ENCODE data around the gene SBSN.

The SBSN gene

DNA sequence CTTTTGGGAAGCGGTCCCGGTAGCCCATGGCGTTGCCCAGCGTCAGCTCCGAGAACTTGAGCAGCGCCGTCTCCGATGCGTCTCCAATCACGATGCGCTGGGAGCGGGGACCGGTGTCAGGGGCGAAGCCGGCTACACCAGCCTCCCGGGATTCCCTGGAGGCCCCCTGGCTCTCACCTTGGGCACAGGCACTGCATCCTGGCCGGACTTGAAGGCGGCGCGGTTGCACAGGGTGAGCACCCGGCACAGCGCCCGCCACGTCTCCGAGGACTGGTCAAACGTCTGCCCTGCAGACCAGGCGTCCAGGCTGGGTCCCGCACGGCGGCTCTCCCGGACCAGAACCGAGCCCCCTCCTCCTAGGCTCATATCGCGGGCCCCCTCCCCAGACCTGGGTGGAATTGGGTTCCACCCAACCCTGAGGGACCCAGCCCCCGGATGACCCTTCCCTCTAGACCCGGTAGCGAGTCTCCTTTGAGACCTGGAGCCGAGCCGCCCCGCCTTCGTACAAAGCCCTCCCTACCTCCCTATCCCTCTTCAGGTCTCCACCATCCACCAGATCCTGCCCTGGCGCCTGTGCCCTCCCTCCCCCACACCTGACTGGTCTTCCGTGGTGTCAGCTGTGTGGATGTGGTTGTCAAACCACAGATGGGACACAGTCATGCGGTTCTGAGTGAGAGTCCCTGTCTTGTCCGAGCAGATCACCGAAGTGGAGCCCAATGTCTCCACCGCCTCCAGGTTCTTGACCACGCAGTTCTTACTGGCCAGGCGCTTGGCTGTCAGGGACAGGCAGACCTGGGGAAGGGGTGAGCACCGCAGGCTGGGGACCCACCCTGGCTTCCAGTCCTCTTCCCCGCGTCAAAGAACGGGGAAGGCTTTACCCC lies 30.5 kb upstream of the SBSN start:
- Histone ChIP-seq H3K9ac (no peak overlapping the region), H3K79me2 (no peaks in the 10 kb centered on the region), H3K4me3 (ENCODE audit: low read depth, low read length) (no peak overlapping the region), H3K27me3 (ENCODE audit: control insufficient read depth, insufficient read depth, low read length) (no peaks in the 10 kb centered on the region), H3K27ac (no peak overlapping the region), H2AFZ (no peak overlapping the region), H3K36me3 (ENCODE audit: control insufficient read depth, insufficient read depth, low read length) (no peaks in the 10 kb centered on the region), H3K4me2 (ENCODE audit: low read length) (peak overlapping the region; percentile 42), H3K9me3 (ENCODE audit: control insufficient read depth, low read length) (no peaks in the 10 kb centered on the region), H3K4me1 (no peaks in the 10 kb centered on the region)
- TF ChIP-seq, protein P1, sequence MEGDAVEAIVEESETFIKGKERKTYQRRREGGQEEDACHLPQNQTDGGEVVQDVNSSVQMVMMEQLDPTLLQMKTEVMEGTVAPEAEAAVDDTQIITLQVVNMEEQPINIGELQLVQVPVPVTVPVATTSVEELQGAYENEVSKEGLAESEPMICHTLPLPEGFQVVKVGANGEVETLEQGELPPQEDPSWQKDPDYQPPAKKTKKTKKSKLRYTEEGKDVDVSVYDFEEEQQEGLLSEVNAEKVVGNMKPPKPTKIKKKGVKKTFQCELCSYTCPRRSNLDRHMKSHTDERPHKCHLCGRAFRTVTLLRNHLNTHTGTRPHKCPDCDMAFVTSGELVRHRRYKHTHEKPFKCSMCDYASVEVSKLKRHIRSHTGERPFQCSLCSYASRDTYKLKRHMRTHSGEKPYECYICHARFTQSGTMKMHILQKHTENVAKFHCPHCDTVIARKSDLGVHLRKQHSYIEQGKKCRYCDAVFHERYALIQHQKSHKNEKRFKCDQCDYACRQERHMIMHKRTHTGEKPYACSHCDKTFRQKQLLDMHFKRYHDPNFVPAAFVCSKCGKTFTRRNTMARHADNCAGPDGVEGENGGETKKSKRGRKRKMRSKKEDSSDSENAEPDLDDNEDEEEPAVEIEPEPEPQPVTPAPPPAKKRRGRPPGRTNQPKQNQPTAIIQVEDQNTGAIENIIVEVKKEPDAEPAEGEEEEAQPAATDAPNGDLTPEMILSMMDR (IDR thresholded peaks at IDR 0.05), result no peak

GRCh38 chr19:35557539-35558399 lies 29.7 kb upstream of the SBSN start:
- Histone ChIP-seq H3K27me3 (ENCODE audit: control insufficient read depth, insufficient read depth, low read length) (no peaks in the 10 kb centered on the region), H3K36me3 (ENCODE audit: control insufficient read depth, insufficient read depth, low read length) (no peaks in the 10 kb centered on the region), H2AFZ (peak overlapping the region; percentile 20), H3K4me1 (no peaks in the 10 kb centered on the region), H3K79me2 (no peaks in the 10 kb centered on the region), H3K4me3 (ENCODE audit: low read depth, low read length) (no peak overlapping the region), H3K27ac (no peak overlapping the region), H3K9me3 (ENCODE audit: control insufficient read depth, low read length) (no peaks in the 10 kb centered on the region), H3K9ac (no peak overlapping the region), H3K4me2 (ENCODE audit: low read length) (peak overlapping the region; percentile 42)
- TF ChIP-seq, protein P1 (IDR thresholded peaks at IDR 0.05), result no peak

DNA sequence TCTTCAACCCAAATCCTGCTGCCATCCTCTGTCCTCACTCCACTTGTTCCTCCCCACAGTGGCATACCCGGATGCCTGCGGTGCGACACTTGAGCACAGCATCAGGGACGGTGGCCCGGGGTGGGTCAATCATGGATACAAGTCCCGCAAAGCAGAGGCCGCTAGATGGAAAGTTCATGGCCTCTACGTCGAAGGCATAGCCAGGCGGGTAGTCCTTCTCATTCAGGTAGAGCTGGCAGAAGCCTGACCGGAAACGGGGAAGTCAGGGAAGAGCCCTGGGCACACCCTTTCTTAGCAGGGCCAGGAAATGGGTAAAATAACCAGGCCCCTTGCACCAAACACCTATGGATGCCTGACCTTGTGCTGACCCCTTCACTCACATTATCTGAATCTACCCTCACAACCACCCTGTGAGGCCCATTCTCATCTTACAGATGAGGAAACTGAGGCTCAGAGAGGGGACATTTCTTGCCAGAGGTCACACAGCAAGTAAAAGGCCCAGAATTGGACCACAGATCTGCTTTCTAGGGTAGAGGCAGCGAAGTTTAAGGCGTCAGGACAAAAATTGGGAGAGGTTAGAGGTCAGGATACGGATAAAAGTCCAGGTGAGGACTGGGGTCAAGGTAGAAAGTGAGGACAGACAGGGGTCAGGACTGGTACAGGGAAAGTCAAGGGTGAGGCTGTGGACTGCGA lies 28.9 kb upstream of the SBSN start:
- Histone ChIP-seq H3K4me3 (ENCODE audit: low read depth, low read length) (no peak overlapping the region), H3K36me3 (ENCODE audit: control insufficient read depth, insufficient read depth, low read length) (no peaks in the 10 kb centered on the region)

DNA sequence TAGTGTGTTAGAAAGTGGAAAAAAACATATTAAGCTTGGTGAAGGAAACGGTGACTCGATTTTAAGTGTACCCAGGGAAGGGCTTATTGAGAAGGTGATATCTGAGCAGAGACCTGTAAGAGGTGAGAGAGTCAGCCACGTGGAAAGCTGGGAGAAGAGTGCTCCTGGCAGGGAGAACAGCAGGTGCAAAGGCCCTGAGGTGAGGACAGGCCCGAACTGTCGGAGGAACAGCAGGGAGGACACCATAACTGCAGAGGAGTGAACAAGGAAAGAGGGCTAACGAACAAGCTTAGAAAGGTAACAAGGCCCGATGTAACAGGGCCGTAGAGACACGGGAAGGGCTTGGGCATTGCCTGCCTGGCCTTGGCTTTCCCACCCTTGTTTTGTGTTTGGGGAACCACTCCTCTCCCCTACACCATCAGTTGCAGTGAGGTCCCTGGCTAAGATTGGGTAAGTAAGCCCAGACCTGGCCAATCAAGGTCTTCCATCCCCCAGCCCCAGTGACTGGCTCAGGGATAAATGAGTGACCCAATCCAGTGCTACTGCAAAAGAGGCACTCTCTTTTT lies 28.0 kb upstream of the SBSN start:
- TF ChIP-seq, protein P1 (IDR thresholded peaks at IDR 0.05), result no peak
- no peaks in the 10 kb centered on the region for H3K36me3 ChIP-seq (ENCODE audit: control insufficient read depth, insufficient read depth, low read length)
- H3K79me2 ChIP-seq, result no peaks in the 10 kb centered on the region
- no peaks in the 10 kb centered on the region for H3K27me3 ChIP-seq (ENCODE audit: control insufficient read depth, insufficient read depth, low read length)
- no peak overlapping the region for H3K4me2 ChIP-seq (ENCODE audit: low read length)
- no peak overlapping the region for H3K27ac ChIP-seq
- H2AFZ ChIP-seq, result no peak overlapping the region
- no peak overlapping the region for H3K4me3 ChIP-seq (ENCODE audit: low read depth, low read length)
- no peaks in the 10 kb centered on the region for H3K4me1 ChIP-seq
- no peaks in the 10 kb centered on the region for H3K9me3 ChIP-seq (ENCODE audit: control insufficient read depth, low read length)
- no peak overlapping the region for H3K9ac ChIP-seq

More for the DNA sequence above, 28.9 kb upstream of the SBSN start:
- Histone ChIP-seq H2AFZ (no peak overlapping the region), H3K4me2 (ENCODE audit: low read length) (no peak overlapping the region), H3K27ac (no peak overlapping the region), H3K4me1 (no peaks in the 10 kb centered on the region), H3K79me2 (no peaks in the 10 kb centered on the region), H3K9ac (no peak overlapping the region), H3K27me3 (ENCODE audit: control insufficient read depth, insufficient read depth, low read length) (no peaks in the 10 kb centered on the region), H3K9me3 (ENCODE audit: control insufficient read depth, low read length) (no peaks in the 10 kb centered on the region)
- TF ChIP-seq, protein P1 (IDR thresholded peaks at IDR 0.05), result no peak

All from parathyroid adenoma (tissue), 2 donors.